ENCODE results near the gene AP2M1.
"Not testable (repeated sequence)": the region's sequence is repeated elsewhere in the genome, so short reads cannot be mapped to it uniquely, and the experiment has no call there.

The AP2M1 gene

GRCh38 chr3:184174646-184175492 is at the start of gene AP2M1:
TSS of gene AP2M1 (plus strand) at chr3:184174855. CDS start at chr3:184176994, 2,139 bp downstream.
- H3K4me3 ChIP-seq (ENCODE audit: low read depth, low read length), result peak within 1 kb of the TSS; percentile 93

- no peak overlapping the region for H3K4me3 ChIP-seq (ENCODE audit: low read depth, low read length)
Measured at GRCh38 chr3:184126006-184126405, 48.6 kb upstream of the AP2M1 start.

- no peak overlapping the region for H3K4me3 ChIP-seq (ENCODE audit: low read depth, low read length)
Measured at GRCh38 chr3:184129012-184129411, 45.6 kb upstream of the AP2M1 start.

- no peak overlapping the region for H3K4me3 ChIP-seq (ENCODE audit: low read depth, low read length)
Measured at GRCh38 chr3:184132945-184133344, 41.7 kb upstream of the AP2M1 start.

GRCh38 chr3:184133840-184134745 is 40.6 kb upstream of the AP2M1 start:
- peak overlapping the region; percentile 97 for H3K4me3 ChIP-seq (ENCODE audit: low read depth, low read length)

GRCh38 chr3:184134746-184135148 is 39.9 kb upstream of the AP2M1 start:
- peak overlapping the region; percentile 97 for H3K4me3 ChIP-seq (ENCODE audit: low read depth, low read length)

GRCh38 chr3:184135149-184135910 is 39.3 kb upstream of the AP2M1 start, which contains the start of gene EIF2B5:
TSS of gene EIF2B5 (plus strand) at chr3:184135358. CDS start at chr3:184135386, 28 bp downstream.
- peak within 1 kb of the TSS; percentile 97 for H3K4me3 ChIP-seq (ENCODE audit: low read depth, low read length)

GRCh38 chr3:184135911-184136260 is 38.8 kb upstream of the AP2M1 start:
- peak overlapping the region; percentile 97 for H3K4me3 ChIP-seq (ENCODE audit: low read depth, low read length)

GRCh38 chr3:184140436-184140835 is 34.2 kb upstream of the AP2M1 start:
- H3K4me3 ChIP-seq (ENCODE audit: low read depth, low read length), result no peak overlapping the region

GRCh38 chr3:184142199-184142598 is 32.5 kb upstream of the AP2M1 start:
- H3K4me3 ChIP-seq (ENCODE audit: low read depth, low read length), result no peak overlapping the region

- no peak overlapping the region for H3K4me3 ChIP-seq (ENCODE audit: low read depth, low read length)
Measured at GRCh38 chr3:184143327-184143726, 31.3 kb upstream of the AP2M1 start.

GRCh38 chr3:184144505-184144904 is 30.1 kb upstream of the AP2M1 start:
- H3K4me3 ChIP-seq (ENCODE audit: low read depth, low read length), result no peak overlapping the region

GRCh38 chr3:184145111-184145524 is 29.5 kb upstream of the AP2M1 start:
- H3K4me3 ChIP-seq (ENCODE audit: low read depth, low read length), result no peak overlapping the region

GRCh38 chr3:184145751-184146270 is 28.8 kb upstream of the AP2M1 start:
- no peak overlapping the region for H3K4me3 ChIP-seq (ENCODE audit: low read depth, low read length)

GRCh38 chr3:184148076-184148475 is 26.6 kb upstream of the AP2M1 start:
- no peak overlapping the region for H3K4me3 ChIP-seq (ENCODE audit: low read depth, low read length)

GRCh38 chr3:184149123-184149522 is 25.5 kb upstream of the AP2M1 start:
- no peak overlapping the region for H3K4me3 ChIP-seq (ENCODE audit: low read depth, low read length)

- not testable (repeated sequence) for H3K4me3 ChIP-seq (ENCODE audit: low read depth, low read length)
Measured at GRCh38 chr3:184149770-184150169, 24.9 kb upstream of the AP2M1 start.

GRCh38 chr3:184154885-184155643 is 19.6 kb upstream of the AP2M1 start, which contains the start of gene DVL3:
TSS of gene DVL3 (plus strand) at chr3:184155377. CDS start at chr3:184155636, 259 bp downstream.
- peak within 1 kb of the TSS; percentile 87 for H3K4me3 ChIP-seq (ENCODE audit: low read depth, low read length)

- H3K4me3 ChIP-seq (ENCODE audit: low read depth, low read length), result peak overlapping the region; percentile 87
Measured at GRCh38 chr3:184155644-184156521, 18.8 kb upstream of the AP2M1 start.
